Adipocyte (in vitro differentiated cells): ENCODE results near the gene CDC42BPB.

Experiments used
- DNase-seq: peaks from one replicate; pipeline ENCODE4 v3.0.0-alpha.2; 2015; ENCODE audit warnings: low read depth
- H3K27me3 ChIP-seq: replicated peaks from 2 replicates; pipeline ENCODE4 v1.7.0; 2013; ENCODE audit warnings: mild to moderate bottlenecking, low read length, moderate library complexity; ENCODE audit not compliant: control insufficient read depth, insufficient read depth
- H3K36me3 ChIP-seq: 2 replicates; pipeline ENCODE4 v1.7.0; 2013; ENCODE audit warnings: low read length, mild to moderate bottlenecking, moderate library complexity; ENCODE audit not compliant: control insufficient read depth, insufficient read depth, severe bottlenecking
- H3K4me1 ChIP-seq: 2 replicates; pipeline ENCODE4 v1.7.0; 2013; ENCODE audit warnings: mild to moderate bottlenecking, low read length, moderate library complexity; ENCODE audit not compliant: control insufficient read depth, insufficient read depth
- H3K4me3 ChIP-seq: 2 replicates; pipeline ENCODE4 v1.7.0; 2013; ENCODE audit warnings: mild to moderate bottlenecking, low read length, moderate library complexity
- H3K9ac ChIP-seq: 2 replicates; pipeline ENCODE4 v1.7.0; 2013; ENCODE audit warnings: mild to moderate bottlenecking, low read length, moderate library complexity
- H3K9me3 ChIP-seq: 2 replicates; pipeline ENCODE4 v1.7.0; 2013; ENCODE audit warnings: mild to moderate bottlenecking, low read length, moderate library complexity; ENCODE audit not compliant: control insufficient read depth

CDC42BPB gene

GRCh38 chr14:102996941-102997340 is 60.4 kb downstream of the CDC42BPB start:
- no peak overlapping the region for H3K9ac ChIP-seq
- no peak overlapping the region for H3K4me3 ChIP-seq
- peaks cover 74% of the 10 kb centered on the region for H3K36me3 ChIP-seq
- H3K9me3 ChIP-seq: no peaks in the 10 kb centered on the region
- H3K4me1 ChIP-seq: peaks cover 9% of the 10 kb centered on the region
- no peaks in the 10 kb centered on the region for H3K27me3 ChIP-seq
- no peak for DNase-seq

GRCh38 chr14:102994689-102995088 is 62.7 kb downstream of the CDC42BPB start:
- DNase-seq: no peak
- Histone ChIP-seq H3K9me3 (no peaks in the 10 kb centered on the region), H3K4me3 (no peak overlapping the region), H3K4me1 (peaks cover 9% of the 10 kb centered on the region), H3K36me3 (peaks cover 75% of the 10 kb centered on the region), H3K27me3 (no peaks in the 10 kb centered on the region), H3K9ac (no peak overlapping the region)

- no peak overlapping the region for H3K4me3 ChIP-seq
- peaks cover 8% of the 10 kb centered on the region for H3K4me1 ChIP-seq
- H3K9ac ChIP-seq: no peak overlapping the region
- DNase-seq: peak; percentile 24
- H3K9me3 ChIP-seq: peaks cover under 1% of the 10 kb centered on the region
- peaks cover 77% of the 10 kb centered on the region for H3K36me3 ChIP-seq
- no peaks in the 10 kb centered on the region for H3K27me3 ChIP-seq
These were observed 63.8 kb downstream of the CDC42BPB start for GRCh38 chr14:102993523-102993922.

GRCh38 chr14:102991376-102991775 is 66.0 kb downstream of the CDC42BPB start:
- peaks cover 73% of the 10 kb centered on the region for H3K36me3 ChIP-seq
- peaks cover 10% of the 10 kb centered on the region for H3K4me1 ChIP-seq
- no peaks in the 10 kb centered on the region for H3K27me3 ChIP-seq
- H3K9ac ChIP-seq: no peak overlapping the region
- H3K4me3 ChIP-seq: no peak overlapping the region
- H3K9me3 ChIP-seq: peaks cover 9% of the 10 kb centered on the region
- no peak for DNase-seq

- Histone ChIP-seq H3K4me1 (peaks cover 10% of the 10 kb centered on the region), H3K9ac (no peak overlapping the region), H3K36me3 (peaks cover 82% of the 10 kb centered on the region), H3K4me3 (peak overlapping the region; percentile 10), H3K27me3 (no peaks in the 10 kb centered on the region), H3K9me3 (peaks cover 9% of the 10 kb centered on the region)
- no peak for DNase-seq
These were observed 69.3 kb downstream of the CDC42BPB start for GRCh38 chr14:102988054-102988453.

GRCh38 chr14:102986810-102987579 is 70.4 kb downstream of the CDC42BPB start:
- Histone ChIP-seq H3K9me3 (peaks cover 9% of the 10 kb centered on the region), H3K27me3 (no peaks in the 10 kb centered on the region), H3K4me3 (no peak overlapping the region), H3K4me1 (peaks cover 10% of the 10 kb centered on the region), H3K36me3 (peaks cover 83% of the 10 kb centered on the region), H3K9ac (no peak overlapping the region)
- peak; percentile 18 for DNase-seq

- H3K4me1 ChIP-seq: peaks cover 13% of the 10 kb centered on the region
- H3K27me3 ChIP-seq: no peaks in the 10 kb centered on the region
- H3K9ac ChIP-seq: no peak overlapping the region
- peaks cover 79% of the 10 kb centered on the region for H3K36me3 ChIP-seq
- no peak for DNase-seq
- peaks cover 9% of the 10 kb centered on the region for H3K9me3 ChIP-seq
- no peak overlapping the region for H3K4me3 ChIP-seq
These were observed 71.7 kb downstream of the CDC42BPB start for GRCh38 chr14:102985665-102986064.

GRCh38 chr14:102984336-102985102 is 72.8 kb downstream of the CDC42BPB start:
- H3K36me3 ChIP-seq: peaks cover 75% of the 10 kb centered on the region
- H3K4me3 ChIP-seq: no peak overlapping the region

GRCh38 chr14:102983496-102983895 is 73.9 kb downstream of the CDC42BPB start:
- Histone ChIP-seq H3K27me3 (no peaks in the 10 kb centered on the region), H3K9ac (no peak overlapping the region), H3K9me3 (peaks cover 9% of the 10 kb centered on the region), H3K36me3 (peaks cover 76% of the 10 kb centered on the region), H3K4me1 (peaks cover 21% of the 10 kb centered on the region), H3K4me3 (no peak overlapping the region)
- DNase-seq: no peak

More at GRCh38 chr14:102984336-102985102, 72.8 kb downstream of the CDC42BPB start:
- no peak for DNase-seq
- H3K27me3 ChIP-seq: no peaks in the 10 kb centered on the region
- H3K9ac ChIP-seq: no peak overlapping the region
- peaks cover 9% of the 10 kb centered on the region for H3K9me3 ChIP-seq
- H3K4me1 ChIP-seq: peaks cover 21% of the 10 kb centered on the region

- peaks cover 3% of the 10 kb centered on the region for H3K9me3 ChIP-seq
- H3K36me3 ChIP-seq: peaks cover 76% of the 10 kb centered on the region
- no peak overlapping the region for H3K9ac ChIP-seq
- H3K4me1 ChIP-seq: peaks cover 21% of the 10 kb centered on the region
- no peaks in the 10 kb centered on the region for H3K27me3 ChIP-seq
- no peak for DNase-seq
- H3K4me3 ChIP-seq: no peak overlapping the region
These were observed 74.4 kb downstream of the CDC42BPB start for GRCh38 chr14:102982852-102983470.

- peak; percentile 58 for DNase-seq
These were observed 76.9 kb downstream of the CDC42BPB start for GRCh38 chr14:102980409-102980810.

More at GRCh38 chr14:102980409-102980810, 76.9 kb downstream of the CDC42BPB start:
- no peak overlapping the region for H3K4me3 ChIP-seq
- H3K4me1 ChIP-seq: peaks cover 11% of the 10 kb centered on the region
- H3K36me3 ChIP-seq: peaks cover 84% of the 10 kb centered on the region
- H3K27me3 ChIP-seq: no peaks in the 10 kb centered on the region
- no peak overlapping the region for H3K9ac ChIP-seq
- no peaks in the 10 kb centered on the region for H3K9me3 ChIP-seq
